SIG-M5 treated with dmso at 0.1 percent for 504 hours (cell line): ENCODE measurements around the gene EVPLL.
"Not testable (repeated sequence)": the region's sequence is repeated elsewhere in the genome, so short reads cannot be mapped to it uniquely, and the experiment has no call there.

ENCODE experiments used
- DNase-seq: peaks from one replicate; lab custom pipeline; 2025; ENCODE audit not compliant: unreplicated experiment; lab: John Stamatoyannopoulos, UW

EVPLL gene

GRCh38 chr17:18377437-18378204 is at the start of gene EVPLL:
Gene EVPLL, plus strand, starts transcription at chr17:18377778. Its CDS starts 3,160 bp downstream, at chr17:18380938.
- DNase-seq: peak; percentile 73

GRCh38 chr17:18328643-18329204 is 48.9 kb upstream of the EVPLL start:
- DNase-seq: no peak

GRCh38 chr17:18331879-18332278 is 45.7 kb upstream of the EVPLL start:
- no peak for DNase-seq

- no peak for DNase-seq
These were observed 44.6 kb upstream of the EVPLL start for GRCh38 chr17:18332909-18333489.

GRCh38 chr17:18338158-18338557 is 39.4 kb upstream of the EVPLL start:
- DNase-seq: not testable (repeated sequence)

- DNase-seq: no peak
These were observed 37.6 kb upstream of the EVPLL start for GRCh38 chr17:18339933-18340332.

- DNase-seq: no peak
These were observed 33.6 kb upstream of the EVPLL start for GRCh38 chr17:18344021-18344420.

GRCh38 chr17:18353541-18353940 is 24.0 kb upstream of the EVPLL start:
- no peak for DNase-seq

- DNase-seq: peak; percentile 41
These were observed 21.0 kb upstream of the EVPLL start for GRCh38 chr17:18356624-18357023.

GRCh38 chr17:18360518-18360917 is 17.1 kb upstream of the EVPLL start:
- no peak for DNase-seq

GRCh38 chr17:18361837-18362697 is 15.5 kb upstream of the EVPLL start:
- no peak for DNase-seq

- peak; percentile 7 for DNase-seq
These were observed 14.9 kb upstream of the EVPLL start for GRCh38 chr17:18362698-18363100.

GRCh38 chr17:18363101-18364049 is 14.2 kb upstream of the EVPLL start, which contains the start of gene SHMT1:
Gene SHMT1, minus strand, starts transcription at chr17:18363550. Its CDS starts 7,569 bp downstream, at chr17:18355981.
- peak; percentile 83 for DNase-seq

GRCh38 chr17:18364166-18364565 is 13.4 kb upstream of the EVPLL start:
- no peak for DNase-seq

GRCh38 chr17:18368946-18369345 is 8.6 kb upstream of the EVPLL start:
- no peak for DNase-seq

GRCh38 chr17:18370761-18371160 is 6.8 kb upstream of the EVPLL start:
- DNase-seq: no peak

- no peak for DNase-seq
These were observed 6.1 kb upstream of the EVPLL start for GRCh38 chr17:18371455-18371854.

GRCh38 chr17:18373181-18373580 is 4.4 kb upstream of the EVPLL start:
- DNase-seq: not testable (repeated sequence)

- no peak for DNase-seq
These were observed 3.4 kb upstream of the EVPLL start for GRCh38 chr17:18374216-18374615.

GRCh38 chr17:18378205-18378505 is 577 bp downstream of the EVPLL start:
- DNase-seq: no peak
